ENCODE data around the gene MGA. TPM values are rescaled to one million over a fixed set of nuclear protein-coding genes. Genes with fewer than 3 reads are reported as not detected.

MGA gene
- total RNA-seq, 4 donors from 2014 or later: 54.8 to 156 (median 114) TPM

DNA sequence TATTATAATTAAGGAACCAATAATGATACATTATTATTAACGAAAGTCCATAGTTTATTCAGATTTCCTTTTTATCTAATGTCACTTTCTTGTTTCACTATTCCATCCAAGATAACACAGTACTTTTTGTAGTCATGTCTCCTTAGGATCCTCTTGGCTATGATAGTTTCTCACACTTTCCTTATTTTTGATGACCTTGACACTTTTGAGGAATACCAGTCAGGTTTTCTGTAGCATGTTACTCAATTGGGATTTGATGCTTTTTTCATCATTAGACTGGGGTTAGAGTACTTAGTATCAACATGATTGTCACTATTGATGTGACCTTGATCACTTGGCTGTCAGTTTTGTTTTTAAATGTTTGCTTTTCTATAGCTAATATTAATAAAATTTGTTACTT is 33.0 kb upstream of the MGA start:
- H3K4me3 ChIP-seq: no peak overlapping the region
- no peaks in the 10 kb centered on the region for H3K27me3 ChIP-seq
- no peak for DNase-seq
- H3K27ac ChIP-seq: no peak overlapping the region
- TF ChIP-seq, protein P1, sequence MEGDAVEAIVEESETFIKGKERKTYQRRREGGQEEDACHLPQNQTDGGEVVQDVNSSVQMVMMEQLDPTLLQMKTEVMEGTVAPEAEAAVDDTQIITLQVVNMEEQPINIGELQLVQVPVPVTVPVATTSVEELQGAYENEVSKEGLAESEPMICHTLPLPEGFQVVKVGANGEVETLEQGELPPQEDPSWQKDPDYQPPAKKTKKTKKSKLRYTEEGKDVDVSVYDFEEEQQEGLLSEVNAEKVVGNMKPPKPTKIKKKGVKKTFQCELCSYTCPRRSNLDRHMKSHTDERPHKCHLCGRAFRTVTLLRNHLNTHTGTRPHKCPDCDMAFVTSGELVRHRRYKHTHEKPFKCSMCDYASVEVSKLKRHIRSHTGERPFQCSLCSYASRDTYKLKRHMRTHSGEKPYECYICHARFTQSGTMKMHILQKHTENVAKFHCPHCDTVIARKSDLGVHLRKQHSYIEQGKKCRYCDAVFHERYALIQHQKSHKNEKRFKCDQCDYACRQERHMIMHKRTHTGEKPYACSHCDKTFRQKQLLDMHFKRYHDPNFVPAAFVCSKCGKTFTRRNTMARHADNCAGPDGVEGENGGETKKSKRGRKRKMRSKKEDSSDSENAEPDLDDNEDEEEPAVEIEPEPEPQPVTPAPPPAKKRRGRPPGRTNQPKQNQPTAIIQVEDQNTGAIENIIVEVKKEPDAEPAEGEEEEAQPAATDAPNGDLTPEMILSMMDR (IDR thresholded peaks at IDR 0.05): no peak
- TF ChIP-seq POLR2A (IDR thresholded peaks at IDR 0.05): no peak
- H3K36me3 ChIP-seq: no peaks in the 10 kb centered on the region
- H3K9me3 ChIP-seq: no peaks in the 10 kb centered on the region
- intact Hi-C loops (cut with DNase I; ENCODE audit: low total_unique reads): no loop called here
- peaks cover 0 to under 1% of the 10 kb centered on the region in 2 donors for H3K4me1 ChIP-seq

- H3K36me3 ChIP-seq: no peaks in the 10 kb centered on the region
- no peaks in the 10 kb centered on the region for H3K4me1 ChIP-seq
- no peaks in the 10 kb centered on the region for H3K27me3 ChIP-seq
- H3K4me3 ChIP-seq: no peak overlapping the region
- intact Hi-C loops (cut with DNase I; ENCODE audit: low total_unique reads): no loop called here
- DNase-seq: no peak
- TF ChIP-seq POLR2A (IDR thresholded peaks at IDR 0.05): no peak
- TF ChIP-seq, protein P1 (IDR thresholded peaks at IDR 0.05): no peak
- H3K27ac ChIP-seq: no peak overlapping the region
- H3K9me3 ChIP-seq: no peaks in the 10 kb centered on the region
These were observed 30.7 kb upstream of the MGA start for GRCh38 chr15:41629463-41629862.

DNA sequence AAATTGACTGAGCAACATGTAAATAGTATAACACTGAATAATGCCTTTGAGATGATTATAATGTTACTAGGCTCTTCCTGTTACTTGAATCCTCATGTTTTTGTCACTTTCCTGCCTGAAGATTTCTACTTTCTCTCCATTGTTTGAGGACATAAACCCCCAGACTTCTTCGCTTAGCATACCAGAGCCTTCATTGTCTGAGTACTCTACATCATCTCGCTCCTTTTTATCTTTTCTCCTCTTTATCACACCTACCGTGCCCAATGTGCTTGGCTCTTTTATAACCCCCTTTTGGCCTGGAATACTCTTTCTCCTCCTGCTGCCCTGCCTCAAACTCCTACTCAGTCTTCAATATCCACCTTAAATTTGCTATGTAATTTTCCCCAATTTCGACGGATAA is 30.3 kb upstream of the MGA start:
- Histone ChIP-seq H3K4me3 (no peak overlapping the region), H3K36me3 (no peaks in the 10 kb centered on the region), H3K27ac (no peak overlapping the region), H3K27me3 (no peaks in the 10 kb centered on the region), H3K9me3 (no peaks in the 10 kb centered on the region), H3K4me1 (no peaks in the 10 kb centered on the region)
- no peak for DNase-seq
- intact Hi-C loops (cut with DNase I; ENCODE audit: low total_unique reads): no loop called here
- TF ChIP-seq POLR2A (IDR thresholded peaks at IDR 0.05): no peak
- TF ChIP-seq, protein P1 (IDR thresholded peaks at IDR 0.05): no peak

DNA sequence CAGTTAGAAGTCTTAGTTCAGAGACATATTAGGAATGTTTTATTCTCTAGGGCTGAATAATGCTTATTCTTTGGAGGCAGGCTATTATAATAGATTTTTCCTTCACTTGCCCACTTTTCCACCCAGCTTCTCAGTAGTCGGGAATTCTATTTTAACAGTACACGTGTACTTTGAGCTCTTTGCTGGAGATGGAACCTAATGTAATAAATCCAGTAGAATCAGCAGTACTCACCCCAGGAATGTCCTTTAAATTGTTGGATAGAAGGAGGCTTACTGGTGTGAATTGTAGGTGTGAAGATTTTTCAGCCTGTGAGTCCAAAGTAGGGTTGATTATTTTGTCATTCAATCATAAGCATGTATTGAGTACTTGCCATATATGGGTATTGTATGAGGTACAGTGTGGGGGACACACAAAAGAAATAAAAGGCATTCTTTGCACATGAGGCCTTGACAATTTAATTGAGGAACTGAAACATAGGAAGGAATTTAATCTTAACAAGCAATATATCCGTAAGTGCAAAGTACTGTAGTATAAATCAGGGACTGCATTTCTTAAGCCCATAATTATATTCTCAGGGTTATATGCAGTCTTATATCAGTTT is 29.5 kb upstream of the MGA start:
- Histone ChIP-seq H3K4me1 (no peaks in the 10 kb centered on the region), H3K9me3 (no peaks in the 10 kb centered on the region), H3K4me3 (no peak overlapping the region), H3K27me3 (no peaks in the 10 kb centered on the region), H3K36me3 (no peaks in the 10 kb centered on the region), H3K27ac (no peak overlapping the region)
- no peak for TF ChIP-seq POLR2A (IDR thresholded peaks at IDR 0.05)
- TF ChIP-seq, protein P1 (IDR thresholded peaks at IDR 0.05): no peak
- intact Hi-C loops (cut with DNase I; ENCODE audit: low total_unique reads): no loop called here
- DNase-seq: no peak

DNA sequence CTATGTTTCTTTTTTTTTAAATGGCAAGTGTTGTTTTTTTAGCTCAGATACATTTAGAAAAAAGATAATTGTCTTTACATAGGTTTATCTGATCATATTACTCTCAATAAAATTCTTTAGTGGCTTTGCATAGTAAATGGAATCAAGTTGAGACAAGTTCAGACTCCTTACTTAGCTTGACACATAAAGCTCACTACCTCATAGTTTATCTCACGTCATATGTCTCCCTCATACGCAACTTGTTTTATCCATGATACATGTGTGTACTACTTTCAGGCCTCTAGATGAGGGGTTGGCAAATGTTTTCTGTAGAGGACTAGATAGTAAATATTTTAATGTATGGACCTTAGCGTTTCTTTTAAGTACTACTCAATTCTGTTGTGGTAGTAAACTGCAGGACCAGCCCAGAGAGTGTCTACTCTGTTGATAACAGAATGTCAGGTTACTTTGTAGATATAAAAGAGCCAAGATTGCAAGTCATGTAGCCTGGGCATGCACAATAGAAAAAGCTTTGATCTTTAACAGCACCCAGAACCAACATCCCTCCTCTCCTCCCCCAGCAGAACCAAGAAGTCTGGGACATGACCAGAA is 28.2 kb upstream of the MGA start:
- no peaks in the 10 kb centered on the region for H3K27me3 ChIP-seq
- H3K4me3 ChIP-seq: no peak overlapping the region
- no peak for DNase-seq
- H3K27ac ChIP-seq: no peak overlapping the region
- TF ChIP-seq, protein P1 (IDR thresholded peaks at IDR 0.05): no peak
- no peak for TF ChIP-seq POLR2A (IDR thresholded peaks at IDR 0.05)
- no peaks in the 10 kb centered on the region for H3K4me1 ChIP-seq
- H3K36me3 ChIP-seq: no peaks in the 10 kb centered on the region
- intact Hi-C loops (cut with DNase I; ENCODE audit: low total_unique reads): no loop called here
- H3K9me3 ChIP-seq: no peaks in the 10 kb centered on the region
